ENCODE data around the gene ARL8A.

GRCh38 chr1:202194328-202194648 lies 49.8 kb upstream of the ARL8A start:
- TF ChIP-seq CTCF (IDR thresholded peaks at IDR 0.05 in 2 of 3, conservative IDR thresholded peaks at IDR 0.05 in 1 of 3; ENCODE audit: borderline replicate concordance in 1 of 3, insufficient read depth in 1 of 3, low read depth in 2 of 3, low read length in 2 of 3), result no peak
- TF ChIP-seq, protein P1, sequence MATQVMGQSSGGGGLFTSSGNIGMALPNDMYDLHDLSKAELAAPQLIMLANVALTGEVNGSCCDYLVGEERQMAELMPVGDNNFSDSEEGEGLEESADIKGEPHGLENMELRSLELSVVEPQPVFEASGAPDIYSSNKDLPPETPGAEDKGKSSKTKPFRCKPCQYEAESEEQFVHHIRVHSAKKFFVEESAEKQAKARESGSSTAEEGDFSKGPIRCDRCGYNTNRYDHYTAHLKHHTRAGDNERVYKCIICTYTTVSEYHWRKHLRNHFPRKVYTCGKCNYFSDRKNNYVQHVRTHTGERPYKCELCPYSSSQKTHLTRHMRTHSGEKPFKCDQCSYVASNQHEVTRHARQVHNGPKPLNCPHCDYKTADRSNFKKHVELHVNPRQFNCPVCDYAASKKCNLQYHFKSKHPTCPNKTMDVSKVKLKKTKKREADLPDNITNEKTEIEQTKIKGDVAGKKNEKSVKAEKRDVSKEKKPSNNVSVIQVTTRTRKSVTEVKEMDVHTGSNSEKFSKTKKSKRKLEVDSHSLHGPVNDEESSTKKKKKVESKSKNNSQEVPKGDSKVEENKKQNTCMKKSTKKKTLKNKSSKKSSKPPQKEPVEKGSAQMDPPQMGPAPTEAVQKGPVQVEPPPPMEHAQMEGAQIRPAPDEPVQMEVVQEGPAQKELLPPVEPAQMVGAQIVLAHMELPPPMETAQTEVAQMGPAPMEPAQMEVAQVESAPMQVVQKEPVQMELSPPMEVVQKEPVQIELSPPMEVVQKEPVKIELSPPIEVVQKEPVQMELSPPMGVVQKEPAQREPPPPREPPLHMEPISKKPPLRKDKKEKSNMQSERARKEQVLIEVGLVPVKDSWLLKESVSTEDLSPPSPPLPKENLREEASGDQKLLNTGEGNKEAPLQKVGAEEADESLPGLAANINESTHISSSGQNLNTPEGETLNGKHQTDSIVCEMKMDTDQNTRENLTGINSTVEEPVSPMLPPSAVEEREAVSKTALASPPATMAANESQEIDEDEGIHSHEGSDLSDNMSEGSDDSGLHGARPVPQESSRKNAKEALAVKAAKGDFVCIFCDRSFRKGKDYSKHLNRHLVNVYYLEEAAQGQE (IDR thresholded peaks at IDR 0.05; ENCODE audit: low read depth), result no peak
- TF ChIP-seq FOSL1 (IDR thresholded peaks at IDR 0.05; ENCODE audit: low read depth), result no peak
- no peak for TF ChIP-seq JUND (IDR thresholded peaks at IDR 0.05)
